Daoy (cell line): ENCODE measurements around the gene CNGA2. TPM values are rescaled to one million over a fixed set of nuclear protein-coding genes. Genes with fewer than 3 reads are reported as not detected.

ENCODE experiments used
- DNase-seq: peaks from one replicate; pipeline ENCODE4 v3.0.0-alpha.2; 2015; ENCODE audit warnings: low read depth
- total RNA-seq: library from RNA; depleted of rRNA; stranded (reverse); fragments of >200 nt; shearing (Covaris generic); gene quantifications from 2 replicates; pipeline ENCODE4 v1.2.3, GENCODE V29; 2014

CNGA2 gene
- total RNA-seq, 1 experiment from 2014 or later: not detected

- DNase-seq: no peak
These were observed 22.8 kb upstream of the CNGA2 start for GRCh38 chrX:151711787-151712186.

GRCh38 chrX:151712253-151712652 lies 22.3 kb upstream of the CNGA2 start:
- DNase-seq: no peak

GRCh38 chrX:151713849-151714248 lies 20.7 kb upstream of the CNGA2 start:
- DNase-seq: peak; percentile 34

- DNase-seq: no peak
These were observed 20.2 kb upstream of the CNGA2 start for GRCh38 chrX:151714362-151714761.

- DNase-seq: no peak
These were observed 18.8 kb upstream of the CNGA2 start, which contains the start of gene FATE1 for GRCh38 chrX:151715752-151716151. Gene FATE1 (plus strand): TSS chrX:151716035. CDS start chrX:151716120, 85 bp downstream.

- peak; percentile 46 for DNase-seq
These were observed 12.2 kb upstream of the CNGA2 start for GRCh38 chrX:151722241-151722846.

- no peak for DNase-seq
These were observed 11.3 kb upstream of the CNGA2 start for GRCh38 chrX:151723156-151723760.

- DNase-seq: no peak
These were observed 9.8 kb upstream of the CNGA2 start for GRCh38 chrX:151724563-151725337.

GRCh38 chrX:151725338-151725614 lies 9.3 kb upstream of the CNGA2 start:
- DNase-seq: no peak

GRCh38 chrX:151726751-151727150 lies 7.8 kb upstream of the CNGA2 start:
- DNase-seq: no peak

- DNase-seq: no peak
These were observed 7.2 kb upstream of the CNGA2 start for GRCh38 chrX:151727346-151727745.

- no peak for DNase-seq
These were observed 5.4 kb upstream of the CNGA2 start for GRCh38 chrX:151729056-151729725.

GRCh38 chrX:151735219-151735618 lies 673 bp downstream of the CNGA2 start:
- DNase-seq: no peak

- DNase-seq: no peak
These were observed 2.1 kb downstream of the CNGA2 start for GRCh38 chrX:151736685-151737084.

GRCh38 chrX:151737494-151737893 lies 2.9 kb downstream of the CNGA2 start:
- DNase-seq: no peak

- DNase-seq: no peak
These were observed 4.2 kb downstream of the CNGA2 start for GRCh38 chrX:151738751-151739150.

- no peak for DNase-seq
These were observed 7.1 kb downstream of the CNGA2 start for GRCh38 chrX:151741606-151742005.

GRCh38 chrX:151742311-151742710 lies 7.8 kb downstream of the CNGA2 start:
- DNase-seq: no peak

GRCh38 chrX:151743651-151744470 lies 9.3 kb downstream of the CNGA2 start:
- no peak for DNase-seq

- DNase-seq: no peak
These were observed 11.1 kb downstream of the CNGA2 start for GRCh38 chrX:151745651-151746050.

- DNase-seq: no peak
These were observed 12.0 kb downstream of the CNGA2 start for GRCh38 chrX:151746502-151746901.

GRCh38 chrX:151750511-151750910 lies 16.0 kb downstream of the CNGA2 start:
- no peak for DNase-seq
